Left lung (tissue), 14 donors: ENCODE data around the gene VMO1. TPM values are rescaled to one million over a fixed set of nuclear protein-coding genes. Genes with fewer than 3 reads are reported as not detected.
"Not testable (repeated sequence)": the region's sequence is repeated elsewhere in the genome, so short reads cannot be mapped to it uniquely, and the experiment has no call there.

Source experiments
- ATAC-seq: fragments of 200-7000 bp; cut with Tn5 transposase; one replicate; pipeline ENCODE4 v1.9.1; 2020; ENCODE audit warnings: moderate library complexity
- DNase-seq, 4 donors: peaks; one replicate each; pipeline ENCODE4 v3.0.0-alpha.2; 2013 to 2020
- H3K27ac ChIP-seq, 2 donors: fragments of 200-600 bp; sonication (generic) in 1 of 2; one replicate each; pipeline versions ENCODE4 v1.5.0 to v1.8.0; 2020 to 2021
- H3K27me3 ChIP-seq, 2 donors: fragments of 200-600 bp; sonication (generic) in 1 of 2; one replicate each; pipeline versions ENCODE4 v1.5.0 to v1.8.0; 2020 to 2021
- H3K36me3 ChIP-seq, 2 donors: fragments of 200-600 bp; sonication (generic) in 1 of 2; one replicate each; pipeline versions ENCODE4 v1.5.0 to v1.8.0; 2020 to 2021
- H3K4me1 ChIP-seq, 2 donors: fragments of 200-600 bp; one replicate each; pipeline ENCODE4 v1.8.0; 2021
- H3K4me3 ChIP-seq, 2 donors: fragments of 200-600 bp; sonication (generic) in 1 of 2; one replicate each; pipeline versions ENCODE4 v1.5.0 to v1.8.0; 2020 to 2021; ENCODE audit warnings: mild to moderate bottlenecking in 1 of 2
- H3K9me3 ChIP-seq, 2 donors: fragments of 200-600 bp; sonication (generic) in 1 of 2; one replicate each; pipeline versions ENCODE4 v1.5.0 to v1.8.0; 2020 to 2021
- intact Hi-C, 2 donors: fragments of 100-400 bp; cut with DNase I; formaldehyde crosslinking; loops; one replicate each; pipeline versions ENCODE4 v1.11.2 to v1.14.2; 2022
- long read RNA-seq, 12 donors: library from polyadenylated mRNA in 2 of 12; unstranded in 2 of 12; transcript quantifications; one replicate each; pipeline ENCODE4 v2.0.0 and lab custom pipeline, GENCODE V29; 2019 to 2026
- polyA plus RNA-seq, 6 donors: library from polyadenylated mRNA; unstranded; fragments of 120-200 nt; gene quantifications; one replicate each; pipeline ENCODE4 v1.2.1, GENCODE V29; 2013; ENCODE audit not compliant: insufficient read length in 6 of 6
- total RNA-seq, 2 donors: library from RNA; stranded (reverse); fragmentation: NEBNext Ultra II Directional; extraction: Animal tissue kit (Norgen Biotek cat#: 25700); gene quantifications; one replicate each; pipeline ENCODE4 v1.2.1, GENCODE V29; 2021
- TF ChIP-seq, protein P1 (sequence below), 2 donors: fragments of 200-600 bp; sonication (generic) in 1 of 2; IDR thresholded peaks; one replicate each; pipeline versions ENCODE4 v1.5.0 to v1.8.0; 2021; ENCODE audit warnings: antibody characterized with exemption in 2 of 2
- donor health status: DM: no; HTN: yes; CAD: no.
- donor health status: DM: no; HTN: no; CAD: no.

The VMO1 gene, protein sequence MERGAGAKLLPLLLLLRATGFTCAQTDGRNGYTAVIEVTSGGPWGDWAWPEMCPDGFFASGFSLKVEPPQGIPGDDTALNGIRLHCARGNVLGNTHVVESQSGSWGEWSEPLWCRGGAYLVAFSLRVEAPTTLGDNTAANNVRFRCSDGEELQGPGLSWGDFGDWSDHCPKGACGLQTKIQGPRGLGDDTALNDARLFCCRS
- total RNA-seq (1 to 10 TPM; 2.1 to 6.0 TPM), polyA plus RNA-seq (1 to 10 TPM in 1 of 6 donors, under 1 TPM in 5; 0.22 to 1.0 (median 0.34) TPM)
- long read RNA-seq, donor 1: 0 reads
- long read RNA-seq, donor 2: 0 reads
- long read RNA-seq, donor 3: 0 reads
- long read RNA-seq, donor 4, partial matches to known transcripts: 0 of 6 reads
- long read RNA-seq, donor 4, other reads (novel, unspliced or antisense): 0 of 6 reads
- long read RNA-seq, donor 5: 0 reads
- long read RNA-seq, donor 6: 0 reads
- long read RNA-seq, donor 7: 0 reads
- long read RNA-seq, donor 8, partial matches to known transcripts: 0 of 1 reads
- long read RNA-seq, donor 8, other reads (novel, unspliced or antisense): 0 of 1 reads
- long read RNA-seq, donor 9: 0 reads
- long read RNA-seq, donor 10, transcript VMO1-201 (3 exons, 766 nt): major isoform, 12 of 16 reads
- long read RNA-seq, donor 10, partial matches to known transcripts: 0 of 16 reads
- long read RNA-seq, donor 10, other reads (novel, unspliced or antisense): 0 of 16 reads
- long read RNA-seq, donor 11: 0 reads
- long read RNA-seq, donor 12: 0 reads

DNA sequence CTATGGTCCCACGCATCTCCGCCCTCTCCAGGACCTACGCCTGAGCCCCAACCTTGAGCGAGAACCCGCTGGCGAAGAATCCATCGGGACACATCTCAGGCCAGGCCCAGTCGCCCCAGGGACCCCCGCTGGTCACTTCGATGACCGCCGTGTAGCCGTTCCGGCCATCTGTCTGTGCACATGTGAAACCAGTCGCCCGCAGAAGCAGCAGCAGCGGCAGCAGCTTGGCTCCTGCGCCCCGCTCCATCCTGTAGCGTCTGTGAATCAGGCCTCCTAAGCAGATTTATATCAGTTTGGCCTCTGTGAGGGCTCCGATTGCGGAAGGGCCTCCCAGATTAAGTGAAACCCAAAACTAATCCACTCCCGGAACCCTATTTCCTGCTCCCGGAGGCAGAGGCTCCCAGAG is at the start of gene VMO1:
Gene VMO1 (minus strand): TSS at position 259 of the 406 bp plus-strand sequence. CDS start 12 bp downstream, at position 247.
- no peaks in the 10 kb centered on the region for H3K9me3 ChIP-seq
- H3K36me3 ChIP-seq: no peaks in the 10 kb centered on the region
- H3K4me3 ChIP-seq: peak within 1 kb of the TSS in 1 of 2 donors; percentile 8
- DNase-seq (peak in 1 of 4 donors; percentile 75), ATAC-seq (no peak)
- peaks cover 23 to 42% of the 10 kb centered on the region in 2 donors for H3K4me1 ChIP-seq
- intact Hi-C loops: no loop called here
- TF ChIP-seq, protein P1, sequence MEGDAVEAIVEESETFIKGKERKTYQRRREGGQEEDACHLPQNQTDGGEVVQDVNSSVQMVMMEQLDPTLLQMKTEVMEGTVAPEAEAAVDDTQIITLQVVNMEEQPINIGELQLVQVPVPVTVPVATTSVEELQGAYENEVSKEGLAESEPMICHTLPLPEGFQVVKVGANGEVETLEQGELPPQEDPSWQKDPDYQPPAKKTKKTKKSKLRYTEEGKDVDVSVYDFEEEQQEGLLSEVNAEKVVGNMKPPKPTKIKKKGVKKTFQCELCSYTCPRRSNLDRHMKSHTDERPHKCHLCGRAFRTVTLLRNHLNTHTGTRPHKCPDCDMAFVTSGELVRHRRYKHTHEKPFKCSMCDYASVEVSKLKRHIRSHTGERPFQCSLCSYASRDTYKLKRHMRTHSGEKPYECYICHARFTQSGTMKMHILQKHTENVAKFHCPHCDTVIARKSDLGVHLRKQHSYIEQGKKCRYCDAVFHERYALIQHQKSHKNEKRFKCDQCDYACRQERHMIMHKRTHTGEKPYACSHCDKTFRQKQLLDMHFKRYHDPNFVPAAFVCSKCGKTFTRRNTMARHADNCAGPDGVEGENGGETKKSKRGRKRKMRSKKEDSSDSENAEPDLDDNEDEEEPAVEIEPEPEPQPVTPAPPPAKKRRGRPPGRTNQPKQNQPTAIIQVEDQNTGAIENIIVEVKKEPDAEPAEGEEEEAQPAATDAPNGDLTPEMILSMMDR (IDR thresholded peaks at IDR 0.05): no peak
- no peak within 1 kb of the TSS for H3K27ac ChIP-seq
- peaks cover 40 to 85% of the 10 kb centered on the region in 2 donors for H3K27me3 ChIP-seq

DNA sequence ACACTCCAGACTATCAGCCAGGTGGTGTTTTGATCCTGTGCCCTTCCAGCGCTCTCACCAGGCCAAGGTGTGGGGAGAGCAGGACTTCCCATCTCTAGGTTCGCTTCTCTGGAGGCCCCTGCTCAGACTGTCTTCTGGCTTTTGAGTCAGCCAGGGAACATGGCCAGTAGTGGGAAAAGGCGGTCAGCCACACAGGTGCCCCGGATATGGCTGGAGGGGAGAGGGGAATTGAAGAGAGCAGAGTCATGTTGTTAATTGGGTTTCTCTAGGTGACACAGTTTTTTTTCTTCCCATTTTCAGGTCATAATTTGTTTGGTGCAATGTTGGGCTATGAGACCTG is 48.5 kb upstream of the VMO1 start:
- Histone ChIP-seq H3K4me3 (peak overlapping the region in 1 of 2 donors; percentile 68), H3K9me3 (no peaks in the 10 kb centered on the region), H3K27me3 (no peaks in the 10 kb centered on the region), H3K4me1 (peaks cover 17 to 51% of the 10 kb centered on the region in 2 donors), H3K27ac (peak overlapping the region; percentile 82 to 85), H3K36me3 (peaks cover 0 to 11% of the 10 kb centered on the region in 2 donors)
- intact Hi-C loops: no loop called here
- ATAC-seq (no peak), DNase-seq (no peak)
- TF ChIP-seq, protein P1 (IDR thresholded peaks at IDR 0.05): no peak

DNA sequence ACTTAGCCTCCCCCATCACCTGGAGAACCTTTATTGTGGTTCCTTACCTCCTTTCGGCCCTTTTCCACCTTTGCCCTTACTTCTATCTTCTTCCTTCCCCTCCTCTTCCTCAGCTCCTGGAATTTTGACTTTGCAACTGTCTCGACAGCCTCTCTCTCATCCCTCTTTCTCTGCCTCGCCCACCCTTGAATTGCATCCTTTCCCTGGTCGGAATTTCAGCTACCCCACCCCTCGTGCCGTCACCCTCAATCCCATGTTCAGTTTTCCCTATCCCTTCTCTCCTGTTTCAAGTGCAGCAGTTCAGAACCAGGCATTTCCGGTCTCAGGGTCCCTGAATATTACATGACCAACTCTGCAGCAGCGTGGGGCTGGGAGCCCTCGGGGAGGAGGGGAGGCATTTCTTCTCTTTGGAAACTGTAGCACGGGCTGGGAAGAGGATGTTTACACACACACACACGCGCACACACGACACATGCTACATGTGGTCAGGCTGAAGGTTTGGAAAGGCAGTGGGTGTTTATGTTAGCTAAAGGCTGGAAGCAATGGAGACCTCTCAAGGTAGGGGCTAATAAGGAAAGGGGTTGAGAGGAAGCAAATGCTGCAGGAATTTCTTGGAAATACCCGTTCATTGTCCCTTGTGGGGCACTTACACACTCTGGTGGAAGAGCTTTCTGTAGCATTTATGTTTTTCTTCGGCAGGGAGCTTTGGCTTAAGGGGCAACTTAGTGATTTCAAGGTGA is 47.9 kb upstream of the VMO1 start:
- ATAC-seq (peak; percentile 35), DNase-seq (peak in 3 of 4 donors; percentile 48 to 77 (median 63))
- Histone ChIP-seq H3K9me3 (no peaks in the 10 kb centered on the region), H3K4me1 (peaks cover 17 to 47% of the 10 kb centered on the region in 2 donors), H3K4me3 (peak overlapping the region; percentile 68 to 97), H3K27ac (peak overlapping the region; percentile 82 to 85), H3K27me3 (no peaks in the 10 kb centered on the region), H3K36me3 (peaks cover 0 to 11% of the 10 kb centered on the region in 2 donors)
- TF ChIP-seq, protein P1 (IDR thresholded peaks at IDR 0.05): no peak
- intact Hi-C loops: no loop called here

DNA sequence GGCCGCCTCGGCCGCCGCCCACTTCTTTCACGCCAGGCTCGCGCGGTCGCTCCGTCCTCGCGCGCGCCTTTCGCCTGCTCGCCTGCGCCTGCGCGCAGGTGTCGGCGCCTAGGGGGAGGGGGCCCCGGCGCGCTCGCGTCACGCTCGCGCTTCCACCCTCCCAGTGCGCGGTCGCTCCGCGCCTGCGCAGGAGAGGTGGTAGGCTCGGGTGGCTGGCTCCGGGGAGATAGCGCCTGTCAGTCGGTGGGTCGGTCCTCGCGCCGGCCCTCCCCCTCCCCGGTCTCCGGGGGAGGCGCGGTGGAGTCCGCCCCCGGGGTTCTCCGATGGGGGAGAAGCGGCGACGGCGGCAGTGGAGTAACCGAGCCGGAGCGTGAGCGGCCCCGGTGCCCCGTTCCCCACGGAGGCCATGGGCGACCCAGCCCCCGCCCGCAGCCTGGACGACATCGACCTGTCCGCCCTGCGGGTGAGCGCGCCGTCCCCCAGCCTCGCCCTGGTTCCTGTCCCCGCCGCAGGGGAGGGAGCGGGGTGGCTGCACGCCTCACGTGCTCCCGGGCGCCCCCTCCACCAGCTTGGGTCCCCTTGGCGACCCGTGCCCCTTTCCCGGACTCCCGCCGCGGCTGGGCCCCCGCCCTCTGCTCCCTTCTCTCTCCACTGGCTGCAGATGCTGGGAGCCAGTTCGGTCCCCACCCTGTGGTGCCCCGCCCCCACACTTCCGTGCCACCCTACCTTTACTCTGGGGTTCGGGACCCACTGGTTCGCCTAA is 47.2 kb upstream of the VMO1 start, which contains the start of gene MINK1:
Gene MINK1 (plus strand): TSS at position 163 of the 763 bp plus-strand sequence. CDS start 244 bp downstream, at position 407.
- peaks cover 0 to 7% of the 10 kb centered on the region in 2 donors for H3K36me3 ChIP-seq
- peaks cover 17 to 47% of the 10 kb centered on the region in 2 donors for H3K4me1 ChIP-seq
- TF ChIP-seq, protein P1 (IDR thresholded peaks at IDR 0.05): no peak
- peak within 1 kb of the TSS; percentile 68 to 97 for H3K4me3 ChIP-seq
- no peaks in the 10 kb centered on the region for H3K9me3 ChIP-seq
- intact Hi-C loops: no loop called here
- H3K27me3 ChIP-seq: no peaks in the 10 kb centered on the region
- DNase-seq (peak; percentile 90 to 99 (median 96)), ATAC-seq (peak; percentile 96)
- peak within 1 kb of the TSS; percentile 82 to 85 for H3K27ac ChIP-seq

DNA sequence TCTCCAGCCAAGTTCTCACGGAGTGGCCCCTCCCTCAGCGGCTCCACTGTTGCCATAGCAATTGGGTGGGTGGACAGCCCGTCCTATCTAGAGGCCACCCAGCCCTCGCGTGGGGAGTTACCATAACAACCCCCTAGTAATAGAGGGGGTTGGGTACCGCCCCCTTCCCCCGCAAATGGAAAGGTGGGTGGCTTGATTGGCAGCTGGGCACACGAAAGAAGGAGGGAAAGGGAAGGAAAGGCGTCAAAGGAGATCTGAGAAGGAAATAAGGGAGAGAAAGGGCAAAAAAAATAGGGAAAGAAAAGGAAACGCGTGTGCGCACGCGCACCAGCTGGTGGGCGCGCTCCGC is 46.6 kb upstream of the VMO1 start:
- ATAC-seq: peak; percentile 2
- H3K4me1 ChIP-seq: peaks cover 15 to 42% of the 10 kb centered on the region in 2 donors
- intact Hi-C loops: not testable (repeated sequence)

More for the DNA sequence above, 46.6 kb upstream of the VMO1 start:
- H3K4me3 ChIP-seq: peak overlapping the region; percentile 68 to 97
- not testable (repeated sequence) for H3K27me3 ChIP-seq, H3K9me3 ChIP-seq, DNase-seq, H3K36me3 ChIP-seq
- H3K27ac ChIP-seq: peak overlapping the region; percentile 82 to 85
